HepG2 (cell line): ENCODE results near the gene MORN5.

Experiments used
- ARNTL ChIP-seq: sonication (generic); formaldehyde crosslinking; IDR thresholded peaks from 2 replicates; pipeline ENCODE4 v1.4.0; 2020; ENCODE audit warnings: mild to moderate bottlenecking, missing genetic modification reagents
- CEBPB ChIP-seq: IDR thresholded peaks from 2 replicates; pipeline ENCODE4 v1.6.1; 2011; ENCODE audit warnings: low read depth, low read length, improper control_type of control experiment, borderline replicate concordance
- DRAP1 ChIP-seq: IDR thresholded peaks from 2 replicates; pipeline ENCODE4 v1.6.1; 2016; ENCODE audit warnings: missing genetic modification reagents, missing compliant biosample characterization
- EZH2 ChIP-seq: conservative IDR thresholded peaks from 2 replicates; pipeline ENCODE4 v1.6.1; 2012; ENCODE audit warnings: mild to moderate bottlenecking, low read depth, low read length, moderate library complexity
- NONO ChIP-seq, 2 experiments: fragments of 450-650 bp in 1 of 2; sonication (generic) in 1 of 2; formaldehyde crosslinking in 1 of 2; IDR thresholded peaks in 1 of 2; conservative IDR thresholded peaks in 1 of 2; 2 replicates each; pipeline versions ENCODE4 v1.6.1 to v1.8.0; 2017 to 2022; ENCODE audit warnings: mild to moderate bottlenecking in 1 of 2, missing genetic modification reagents in 1 of 2, moderate library complexity in 1 of 2
- SMC3 ChIP-seq: IDR thresholded peaks from 2 replicates; pipeline ENCODE4 v1.6.1; 2011; ENCODE audit warnings: low read length, improper control_type of control experiment
- TARDBP ChIP-seq: sonication (generic); formaldehyde crosslinking; IDR thresholded peaks from 2 replicates; pipeline ENCODE4 v1.8.0; 2022; ENCODE audit warnings: mild to moderate bottlenecking, missing genetic modification reagents
- ZNF263 ChIP-seq: sonication (generic); formaldehyde crosslinking; IDR thresholded peaks from 2 replicates; pipeline ENCODE4 v1.4.0; 2020; ENCODE audit warnings: missing genetic modification reagents
- ZNF430 ChIP-seq: sonication (generic); formaldehyde crosslinking; IDR thresholded peaks from 2 replicates; pipeline ENCODE4 v1.9.0; 2021; ENCODE audit warnings: mild to moderate bottlenecking, missing genetic modification reagents
- ZNF704 ChIP-seq: sonication (generic); formaldehyde crosslinking; IDR thresholded peaks from 2 replicates; pipeline ENCODE4 v1.8.1; 2023; ENCODE audit warnings: mild to moderate bottlenecking, inconsistent platforms, moderate library complexity, missing genetic modification reagents, borderline replicate concordance

- TF ChIP-seq ZNF704 (no peak), TARDBP (CRISPR knock-in tag) (no peak), ARNTL (no peak), ZNF263 (CRISPR knock-in tag) (no peak), EZH2 (no peak), SMC3 (no peak), NONO (IDR thresholded peaks at IDR 0.05) (no peak), NONO (CRISPR knock-in tag; conservative IDR thresholded peaks at IDR 0.05) (no peak), DRAP1 (CRISPR knock-in tag) (no peak), CEBPB (no peak), ZNF430 (CRISPR knock-in tag) (no peak)
These were observed 24.8 kb downstream of the MORN5 start for GRCh38 chr9:122184551-122184950.
